GM21619 (cell line): ENCODE results near the gene SH3TC1.

Experiments
- ATAC-seq: cut with Tn5 transposase; IDR thresholded peaks from one replicate; pipeline ENCODE4 v1.9.1; 2021; ENCODE audit not compliant: unreplicated experiment

The SH3TC1 gene

GRCh38 chr4:8241211-8241779 is 42.2 kb downstream of the SH3TC1 start:
- ATAC-seq = no peak

- ATAC-seq = peak; percentile 65
These were observed 43.0 kb downstream of the SH3TC1 start for GRCh38 chr4:8241895-8242696.

- ATAC-seq = no peak
These were observed 43.9 kb downstream of the SH3TC1 start for GRCh38 chr4:8242782-8243560.

- no peak for ATAC-seq
These were observed 45.1 kb downstream of the SH3TC1 start for GRCh38 chr4:8244001-8244757.

- ATAC-seq = no peak
These were observed 45.9 kb downstream of the SH3TC1 start for GRCh38 chr4:8244931-8245460.

GRCh38 chr4:8245884-8246833 is 47.1 kb downstream of the SH3TC1 start:
- no peak for ATAC-seq

GRCh38 chr4:8247047-8247930 is 48.2 kb downstream of the SH3TC1 start:
- no peak for ATAC-seq

GRCh38 chr4:8248091-8248490 is 49.0 kb downstream of the SH3TC1 start:
- no peak for ATAC-seq

GRCh38 chr4:8250227-8250626 is 51.1 kb downstream of the SH3TC1 start:
- ATAC-seq = no peak

- no peak for ATAC-seq
These were observed 51.5 kb downstream of the SH3TC1 start for GRCh38 chr4:8250637-8251036.

GRCh38 chr4:8251110-8251883 is 52.2 kb downstream of the SH3TC1 start:
- no peak for ATAC-seq

GRCh38 chr4:8252301-8253173 is 53.4 kb downstream of the SH3TC1 start:
- ATAC-seq = no peak

- ATAC-seq = no peak
These were observed 55.0 kb downstream of the SH3TC1 start for GRCh38 chr4:8254076-8254475.

- ATAC-seq = no peak
These were observed 56.8 kb downstream of the SH3TC1 start for GRCh38 chr4:8255698-8256441.

- ATAC-seq = no peak
These were observed 58.8 kb downstream of the SH3TC1 start for GRCh38 chr4:8257854-8258253.

GRCh38 chr4:8258552-8259212 is 59.6 kb downstream of the SH3TC1 start:
- no peak for ATAC-seq
